ENCODE measurements around the gene RNF224.
"Not testable (repeated sequence)": the region's sequence is repeated elsewhere in the genome, so short reads cannot be mapped to it uniquely, and the experiment has no call there.

RNF224 gene

GRCh38 chr9:137228968-137229896 is 1.9 kb downstream of the RNF224 start:
- DNase-seq = no peak

GRCh38 chr9:137229903-137230704 is 2.8 kb downstream of the RNF224 start:
- DNase-seq = no peak

GRCh38 chr9:137230705-137231371 is 3.5 kb downstream of the RNF224 start, which contains the start of gene SLC34A3:
Gene SLC34A3 (plus strand): TSS chr9:137230901. CDS start chr9:137231703, 802 bp downstream.
- no peak for DNase-seq

- DNase-seq = no peak
Observed at GRCh38 chr9:137231372-137232039, 4.2 kb downstream of the RNF224 start.

- DNase-seq = no peak
Observed at GRCh38 chr9:137232101-137232500, 4.8 kb downstream of the RNF224 start.

GRCh38 chr9:137232510-137232909 is 5.2 kb downstream of the RNF224 start:
- DNase-seq = no peak

- DNase-seq = peak; percentile 74
Observed at GRCh38 chr9:137233143-137233980, 6.1 kb downstream of the RNF224 start.

GRCh38 chr9:137234055-137234697 is 6.9 kb downstream of the RNF224 start:
- no peak for DNase-seq

- no peak for DNase-seq
Observed at GRCh38 chr9:137234758-137235423, 7.6 kb downstream of the RNF224 start.

GRCh38 chr9:137235424-137236237 is 8.3 kb downstream of the RNF224 start:
- no peak for DNase-seq

GRCh38 chr9:137236238-137236935 is 9.1 kb downstream of the RNF224 start:
- DNase-seq = peak; percentile 59

- DNase-seq = no peak
Observed at GRCh38 chr9:137236936-137237421, 9.7 kb downstream of the RNF224 start.

GRCh38 chr9:137237759-137238726 is 10.7 kb downstream of the RNF224 start:
- DNase-seq = peak; percentile 81

GRCh38 chr9:137239541-137240200 is 12.4 kb downstream of the RNF224 start:
- DNase-seq = not testable (repeated sequence)

- peak; percentile 37 for DNase-seq
Observed at GRCh38 chr9:137240318-137240840, 13.1 kb downstream of the RNF224 start.

GRCh38 chr9:137240841-137241489 is 13.7 kb downstream of the RNF224 start, which contains the start of gene TUBB4B:
Gene TUBB4B (plus strand): TSS chr9:137241287. CDS start chr9:137241361, 74 bp downstream.
- DNase-seq = peak; percentile 100

Data from DMS153 (cell line).